Fibroblast of the conjunctiva (primary cell): Measurements from ENCODE around the gene CHMP5.

Source experiments
- DNase-seq: peaks from one replicate; pipeline ENCODE4 v3.0.0-alpha.2; 2010; ENCODE audit warnings: low read depth

Gene CHMP5

GRCh38 chr9:33264473-33265177, at the start of gene CHMP5, which contains the start of gene BAG1:
Gene CHMP5 (plus strand): TSS chr9:33265049. CDS start chr9:33265079, 30 bp downstream.
Gene BAG1 (minus strand): TSS chr9:33264708.
- peak; percentile 99 for DNase-seq

DNA sequence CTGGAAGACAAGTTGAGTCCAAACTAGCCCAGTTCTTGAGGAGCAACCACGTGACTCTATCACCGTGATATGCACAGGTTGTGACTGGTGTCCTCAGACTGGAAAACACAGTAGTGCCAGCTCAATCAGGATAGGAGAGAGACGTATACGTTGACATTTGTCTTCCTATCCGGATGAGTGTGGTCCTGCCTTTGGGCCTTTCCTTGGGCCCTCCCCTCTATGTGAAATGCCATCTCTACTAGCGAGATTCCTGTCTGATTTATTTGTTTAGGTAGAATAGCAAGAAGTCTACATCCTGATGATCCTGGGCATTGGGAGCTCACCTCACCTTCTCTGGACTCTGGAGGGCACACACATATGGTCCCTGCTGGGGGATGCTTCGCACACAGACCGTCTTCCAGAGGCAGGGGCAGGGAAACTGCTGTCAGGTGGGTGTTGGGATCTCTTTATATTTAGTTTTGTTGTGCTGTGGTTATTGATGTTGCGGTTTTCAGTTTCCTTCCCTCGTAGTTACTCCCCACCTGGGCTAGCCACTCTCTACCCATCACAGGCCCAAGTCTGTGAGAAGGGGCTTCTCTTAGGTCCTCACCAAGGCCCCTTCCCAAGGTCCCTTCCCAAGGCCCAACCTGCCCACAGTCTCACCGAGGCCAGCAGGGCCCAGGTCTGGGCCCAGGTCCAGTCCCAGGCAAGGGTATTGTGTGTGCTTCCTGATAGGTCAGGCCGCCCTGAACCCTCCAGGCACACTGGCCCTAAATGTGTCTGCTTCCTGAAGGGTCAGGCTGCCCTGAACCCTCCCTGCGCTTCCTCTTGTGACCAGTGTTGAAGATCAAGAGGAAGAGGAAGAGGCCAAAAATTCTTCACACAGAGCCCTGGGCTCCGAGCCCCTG, 43.9 kb upstream of the CHMP5 start:
- DNase-seq, result no peak

DNA sequence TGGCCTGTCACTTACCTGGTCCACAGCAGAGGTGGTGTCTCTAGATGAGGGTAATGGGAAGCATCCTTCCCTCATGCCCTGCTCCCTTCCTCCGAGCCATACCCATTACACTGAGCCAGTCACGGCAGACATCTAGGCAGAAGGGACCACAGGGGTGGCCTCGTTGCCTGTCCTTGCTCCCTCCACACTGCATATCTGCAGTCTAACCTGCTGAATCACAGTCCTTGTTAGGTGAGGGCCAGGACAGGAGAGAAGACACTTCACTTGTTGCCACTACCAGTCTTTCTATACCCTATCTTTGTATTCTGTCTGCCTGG, 43.3 kb upstream of the CHMP5 start:
- no peak for DNase-seq

- no peak for DNase-seq
These were observed 42.8 kb upstream of the CHMP5 start for GRCh38 chr9:33222031-33222430.

DNA sequence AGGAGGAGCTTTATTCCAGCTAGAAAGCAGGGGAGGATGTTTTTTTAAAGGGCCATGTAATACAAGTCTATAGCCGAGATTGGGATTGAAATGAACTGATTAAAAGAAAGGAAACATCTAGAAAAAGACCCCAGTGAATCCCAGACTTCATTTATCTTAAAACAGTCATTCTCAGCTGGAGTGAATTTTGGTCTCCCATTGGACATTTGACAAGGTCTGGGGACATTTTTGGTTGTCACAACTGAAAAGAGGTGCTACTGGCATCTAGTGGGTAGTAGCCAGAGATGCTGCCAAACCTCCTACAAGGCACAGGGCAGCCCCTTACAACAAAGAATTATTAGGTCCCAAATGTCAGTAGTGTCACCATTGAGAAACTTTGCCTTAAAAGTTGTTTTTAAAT, 41.2 kb upstream of the CHMP5 start:
- no peak for DNase-seq

DNA sequence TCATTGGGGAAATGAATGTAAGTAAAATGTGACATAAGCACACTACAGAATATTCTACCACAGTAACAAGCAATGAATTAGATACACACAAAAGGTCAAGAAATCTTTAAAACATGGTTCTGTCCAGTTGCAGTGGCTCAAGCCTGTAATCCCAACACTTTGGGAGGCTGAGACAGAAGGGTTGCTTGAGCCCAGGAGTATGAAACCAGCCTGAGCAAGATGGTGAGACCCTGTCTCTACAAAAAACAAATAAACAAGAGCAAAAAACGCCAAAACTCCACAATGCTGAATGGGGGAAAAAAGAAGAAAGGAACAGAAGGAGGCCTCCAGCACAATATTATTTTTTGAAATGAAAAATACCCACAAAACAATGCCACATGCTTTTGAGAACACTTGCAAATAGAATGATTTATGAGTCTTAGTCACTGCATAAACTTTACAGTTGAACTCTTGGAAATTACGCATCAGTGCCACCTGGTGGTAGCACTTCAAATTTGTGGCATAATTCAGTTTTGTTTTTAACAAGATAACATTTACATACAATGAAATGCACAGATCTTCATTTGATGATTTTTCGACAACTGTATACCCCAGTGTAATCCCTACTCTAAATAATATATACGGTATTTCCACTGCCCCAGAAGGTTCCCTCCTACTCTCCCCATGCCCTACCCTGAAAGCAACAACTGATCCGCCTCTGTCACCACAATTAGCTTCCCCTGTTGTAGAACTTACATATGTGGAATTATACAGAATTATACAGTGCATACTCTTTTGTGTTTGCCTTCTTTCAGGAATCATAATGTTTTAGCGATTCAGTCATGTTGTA, 39.3 kb upstream of the CHMP5 start:
- DNase-seq, result peak; percentile 68

- no peak for DNase-seq
These were observed 37.8 kb upstream of the CHMP5 start for GRCh38 chr9:33227008-33227398.

DNA sequence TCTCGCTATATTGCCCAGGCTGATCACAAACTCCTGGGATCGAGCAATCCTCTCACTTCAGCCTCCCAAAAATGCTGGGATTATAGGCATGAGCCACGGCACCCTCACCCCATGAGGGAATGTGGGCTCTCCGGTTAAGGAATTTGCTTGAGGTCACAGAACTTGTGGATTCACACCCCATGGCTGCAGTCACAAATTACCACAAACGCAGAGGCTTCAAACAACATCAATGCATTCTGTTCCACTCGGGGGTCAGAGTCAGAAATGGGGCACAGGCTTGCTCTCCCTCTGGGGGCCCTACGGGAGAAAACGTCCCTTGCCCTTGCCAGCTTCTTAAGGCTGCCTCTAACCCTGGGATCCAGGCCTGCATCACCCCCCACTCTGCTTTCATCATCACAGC, 37.1 kb upstream of the CHMP5 start:
- DNase-seq, result no peak

DNA sequence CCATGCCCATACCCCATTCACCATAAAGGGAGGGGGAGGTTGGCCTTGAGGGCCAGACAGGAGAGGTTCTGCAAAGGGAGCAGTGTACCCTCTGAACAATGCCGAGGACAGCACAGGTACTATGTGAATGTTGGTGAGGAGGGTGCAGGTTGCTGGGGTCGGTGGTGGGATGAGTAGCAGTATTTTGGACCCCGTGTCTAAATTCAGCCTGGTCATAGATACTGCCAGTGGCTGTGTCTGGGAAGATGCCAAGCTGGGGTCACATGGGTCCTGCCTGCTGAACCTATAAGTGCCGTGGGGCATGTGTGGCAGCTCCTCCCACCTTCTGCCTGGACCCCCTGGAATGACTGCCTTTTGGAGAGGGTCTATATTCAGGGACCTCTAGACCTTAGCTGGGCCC, 36.2 kb upstream of the CHMP5 start:
- DNase-seq, result no peak

GRCh38 chr9:33229359-33230114, 35.3 kb upstream of the CHMP5 start:
- DNase-seq, result no peak

- DNase-seq, result no peak
These were observed 33.9 kb upstream of the CHMP5 start for GRCh38 chr9:33230756-33231622.

- no peak for DNase-seq
These were observed 33.3 kb upstream of the CHMP5 start for GRCh38 chr9:33231623-33231942.

DNA sequence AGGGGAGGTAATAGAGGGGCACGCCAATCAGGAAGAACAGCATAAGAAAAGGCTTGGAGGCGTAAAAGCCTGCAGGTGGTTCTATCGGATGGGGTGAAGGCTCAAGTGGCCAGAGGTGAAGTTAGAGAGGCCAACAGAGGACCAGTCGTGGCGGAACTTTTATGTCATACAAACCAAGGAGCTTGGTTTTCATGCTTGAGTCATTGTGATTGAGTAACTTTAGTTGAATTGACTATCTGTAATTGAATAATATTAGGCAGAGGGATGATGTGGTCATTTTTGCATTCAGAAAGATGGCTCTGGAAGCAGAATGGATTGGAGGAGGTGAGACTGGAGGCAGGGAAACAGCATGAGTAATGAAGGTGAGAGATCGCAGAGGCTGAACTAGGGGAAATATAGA, 32.0 kb upstream of the CHMP5 start:
- no peak for DNase-seq

GRCh38 chr9:33233626-33234342, 31.1 kb upstream of the CHMP5 start:
- peak; percentile 71 for DNase-seq

- DNase-seq, result no peak
These were observed 30.1 kb upstream of the CHMP5 start for GRCh38 chr9:33234511-33235467.

- DNase-seq, result no peak
These were observed 28.3 kb upstream of the CHMP5 start for GRCh38 chr9:33236571-33236970.

GRCh38 chr9:33239921-33240320, 24.9 kb upstream of the CHMP5 start, which contains the start of gene SPINK4:
Gene SPINK4 (plus strand): TSS chr9:33240167. CDS start chr9:33240209, 42 bp downstream.
- no peak for DNase-seq

DNA sequence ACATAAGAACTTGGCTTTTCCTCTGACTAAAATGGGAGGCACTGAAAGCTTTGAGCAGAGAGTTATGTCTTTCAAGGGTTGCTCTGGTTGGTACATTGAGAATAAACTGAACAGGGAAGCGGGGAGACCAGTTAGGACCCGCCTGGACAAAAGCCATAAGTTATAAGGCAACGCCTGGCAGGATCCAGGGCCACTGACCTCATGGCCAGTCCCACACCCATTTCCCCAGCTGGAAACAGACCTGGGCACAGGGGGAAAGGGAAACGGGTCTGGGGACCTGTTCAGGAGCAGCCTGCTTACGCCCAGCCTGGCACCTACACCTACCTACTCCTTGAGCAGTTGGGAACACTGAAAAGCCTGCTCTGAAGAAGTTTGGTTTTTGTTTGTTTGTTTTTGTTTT, 23.6 kb upstream of the CHMP5 start:
- no peak for DNase-seq

GRCh38 chr9:33242609-33243134, 22.2 kb upstream of the CHMP5 start:
- no peak for DNase-seq
